B cell (primary cell): ENCODE data around the gene EPAS1.

ENCODE experiments used
- EZH2 ChIP-seq: IDR thresholded peaks from 2 replicates; pipeline ENCODE4 v1.6.1; 2012; ENCODE audit warnings: borderline replicate concordance, low read depth, mild to moderate bottlenecking, moderate library complexity, low read length; ENCODE audit not compliant: insufficient read depth, poor library complexity, severe bottlenecking
- TF ChIP-seq, protein P1 (sequence below): fragments of 200-600 bp; IDR thresholded peaks from one replicate; pipeline ENCODE4 v1.8.0; 2022; ENCODE audit warnings: antibody characterized with exemption, mild to moderate bottlenecking

DNA sequence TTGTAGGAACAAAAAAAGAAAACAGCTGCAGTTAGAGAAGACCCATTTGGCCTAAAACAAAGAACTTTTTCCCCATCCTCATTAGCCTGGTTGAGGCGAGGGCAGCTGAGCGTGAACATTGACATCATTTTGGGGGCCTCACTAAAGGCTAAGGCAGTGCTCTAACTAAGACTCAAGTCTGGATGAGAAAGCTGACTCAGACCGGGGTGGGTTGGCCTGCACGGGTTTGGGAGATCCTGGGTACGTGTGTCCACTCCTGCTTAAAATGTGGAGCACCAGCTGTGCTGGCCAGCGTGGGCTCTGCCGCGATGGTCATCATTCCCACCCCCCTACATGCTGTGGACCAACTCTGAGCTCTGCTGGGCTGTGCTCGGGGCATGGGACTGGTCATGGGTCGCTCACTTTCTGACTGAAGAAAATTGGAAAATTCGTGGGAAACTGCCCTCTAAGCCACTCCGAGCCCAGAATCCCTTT lies 96.2 kb downstream of the EPAS1 start:
- TF ChIP-seq, protein P1, sequence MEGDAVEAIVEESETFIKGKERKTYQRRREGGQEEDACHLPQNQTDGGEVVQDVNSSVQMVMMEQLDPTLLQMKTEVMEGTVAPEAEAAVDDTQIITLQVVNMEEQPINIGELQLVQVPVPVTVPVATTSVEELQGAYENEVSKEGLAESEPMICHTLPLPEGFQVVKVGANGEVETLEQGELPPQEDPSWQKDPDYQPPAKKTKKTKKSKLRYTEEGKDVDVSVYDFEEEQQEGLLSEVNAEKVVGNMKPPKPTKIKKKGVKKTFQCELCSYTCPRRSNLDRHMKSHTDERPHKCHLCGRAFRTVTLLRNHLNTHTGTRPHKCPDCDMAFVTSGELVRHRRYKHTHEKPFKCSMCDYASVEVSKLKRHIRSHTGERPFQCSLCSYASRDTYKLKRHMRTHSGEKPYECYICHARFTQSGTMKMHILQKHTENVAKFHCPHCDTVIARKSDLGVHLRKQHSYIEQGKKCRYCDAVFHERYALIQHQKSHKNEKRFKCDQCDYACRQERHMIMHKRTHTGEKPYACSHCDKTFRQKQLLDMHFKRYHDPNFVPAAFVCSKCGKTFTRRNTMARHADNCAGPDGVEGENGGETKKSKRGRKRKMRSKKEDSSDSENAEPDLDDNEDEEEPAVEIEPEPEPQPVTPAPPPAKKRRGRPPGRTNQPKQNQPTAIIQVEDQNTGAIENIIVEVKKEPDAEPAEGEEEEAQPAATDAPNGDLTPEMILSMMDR, result no peak
- no peak for TF ChIP-seq EZH2
